HEK293T (cell line): Measurements from ENCODE around the gene CCL21.
"Not testable (repeated sequence)": the region's sequence is repeated elsewhere in the genome, so short reads cannot be mapped to it uniquely, and the experiment has no call there.

ENCODE experiments used
- FOXM1 ChIP-seq: fragments of 450-650 bp; IDR thresholded peaks from 2 replicates; pipeline ENCODE4 v1.6.1; 2017; ENCODE audit warnings: mild to moderate bottlenecking, borderline replicate concordance
- HDGF ChIP-seq: fragments of 450-650 bp; IDR thresholded peaks from 2 replicates; pipeline ENCODE4 v1.6.1; 2017; ENCODE audit warnings: antibody characterized with exemption, borderline replicate concordance
- NFRKB ChIP-seq: fragments of 450-650 bp; IDR thresholded peaks from 2 replicates; pipeline ENCODE4 v1.6.1; 2016; ENCODE audit warnings: mild to moderate bottlenecking, moderate library complexity
- SP1 ChIP-seq: fragments of 450-650 bp; IDR thresholded peaks from 2 replicates; pipeline ENCODE4 v1.6.1; 2017
- TARDBP ChIP-seq: fragments of 450-650 bp; IDR thresholded peaks from 2 replicates; pipeline ENCODE4 v1.6.1; 2016
- TF ChIP-seq, protein P1 (sequence below): fragments of 450-650 bp; IDR thresholded peaks from 2 replicates; pipeline ENCODE4 v1.6.1; 2016

DNA sequence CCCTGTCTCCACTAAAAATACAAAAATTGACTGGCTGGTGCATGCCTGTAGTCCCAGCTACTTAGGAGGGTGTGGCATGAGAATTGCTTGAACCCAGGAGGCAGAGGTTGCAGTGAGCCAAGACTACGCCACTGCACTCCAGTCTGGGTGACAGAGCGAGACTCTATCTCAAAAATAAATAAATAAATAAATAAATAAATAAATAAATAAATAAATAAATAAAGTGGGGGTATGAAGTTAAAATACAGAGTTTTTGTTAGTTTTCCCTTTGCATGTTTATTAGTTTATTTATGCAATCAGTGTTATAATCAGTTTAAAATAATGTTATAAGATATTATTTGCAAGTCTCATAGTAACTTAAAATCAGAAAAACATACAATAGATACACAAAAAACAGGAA is 40.4 kb upstream of the CCL21 start:
- not testable (repeated sequence) for TF ChIP-seq SP1, HDGF, TARDBP, FOXM1, NFRKB
- TF ChIP-seq, protein P1, sequence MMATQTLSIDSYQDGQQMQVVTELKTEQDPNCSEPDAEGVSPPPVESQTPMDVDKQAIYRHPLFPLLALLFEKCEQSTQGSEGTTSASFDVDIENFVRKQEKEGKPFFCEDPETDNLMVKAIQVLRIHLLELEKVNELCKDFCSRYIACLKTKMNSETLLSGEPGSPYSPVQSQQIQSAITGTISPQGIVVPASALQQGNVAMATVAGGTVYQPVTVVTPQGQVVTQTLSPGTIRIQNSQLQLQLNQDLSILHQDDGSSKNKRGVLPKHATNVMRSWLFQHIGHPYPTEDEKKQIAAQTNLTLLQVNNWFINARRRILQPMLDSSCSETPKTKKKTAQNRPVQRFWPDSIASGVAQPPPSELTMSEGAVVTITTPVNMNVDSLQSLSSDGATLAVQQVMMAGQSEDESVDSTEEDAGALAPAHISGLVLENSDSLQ = not testable (repeated sequence)
